K562 (cell line): ENCODE data around the gene PAQR4. TPM values are rescaled to one million over a fixed set of nuclear protein-coding genes. Genes with fewer than 3 reads are reported as not detected.

Experiments used
- CCNT2 ChIP-seq: IDR thresholded peaks from 2 replicates; pipeline ENCODE4 v1.6.1; 2011; ENCODE audit warnings: borderline replicate concordance, low read depth, mild to moderate bottlenecking, moderate library complexity, mixed read lengths, low read length; ENCODE audit not compliant: insufficient read length; ENCODE audit errors: extremely low read depth
- DLX4 ChIP-seq: fragments of 250-450 bp; sonication (Bioruptor Pico); IDR thresholded peaks from 2 replicates; pipeline ENCODE4 v1.6.1; 2021; ENCODE audit warnings: mild to moderate bottlenecking
- E2F4 ChIP-seq: sonication (generic); formaldehyde crosslinking; IDR thresholded peaks from 2 replicates; pipeline ENCODE4 v1.8.0; 2022; ENCODE audit warnings: mild to moderate bottlenecking, low read depth, missing genetic modification reagents
- EGR1 ChIP-seq: fragments of 450-650 bp; conservative IDR thresholded peaks from 2 replicates; pipeline ENCODE4 v1.6.1; 2017; ENCODE audit warnings: mild to moderate bottlenecking
- HMGN3 ChIP-seq: IDR thresholded peaks from 2 replicates; pipeline ENCODE4 v1.6.1; 2011; ENCODE audit warnings: borderline replicate concordance, low read depth, mild to moderate bottlenecking, mixed read lengths, low read length; ENCODE audit not compliant: insufficient read length; ENCODE audit errors: extremely low read depth
- KDM1A ChIP-seq, 2 experiments: fragments of 450-650 bp; IDR thresholded peaks; 2 replicates each; pipeline ENCODE4 v1.6.1; 2016; ENCODE audit warnings: mild to moderate bottlenecking in 2 of 2
- MTA3 ChIP-seq: fragments of 450-650 bp; formaldehyde crosslinking; IDR thresholded peaks from 2 replicates; pipeline ENCODE4 v1.6.1; 2017; ENCODE audit warnings: mild to moderate bottlenecking, borderline replicate concordance
- PRMT5 ChIP-seq: sonication (generic); formaldehyde crosslinking; IDR thresholded peaks from 2 replicates; pipeline ENCODE4 v1.5.0; 2020; ENCODE audit warnings: missing genetic modification reagents
- SFPQ ChIP-seq: fragments of 200-400 bp; formaldehyde crosslinking; IDR thresholded peaks from 2 replicates; pipeline ENCODE4 v1.6.1; 2017; ENCODE audit warnings: mild to moderate bottlenecking, low read depth, low read length, moderate library complexity
- ZNF263 ChIP-seq: sonication (generic); formaldehyde crosslinking; IDR thresholded peaks from 2 replicates; pipeline ENCODE4 v1.8.0; 2022; ENCODE audit warnings: mild to moderate bottlenecking, missing genetic modification reagents, borderline replicate concordance
- ZNF639 ChIP-seq, 2 experiments: fragments of 200-800 bp in 1 of 2; sonication (Bioruptor generic) in 1 of 2; sonication (generic) in 1 of 2; formaldehyde crosslinking in 1 of 2; IDR thresholded peaks in 1 of 2; conservative IDR thresholded peaks in 1 of 2; 2 replicates each; pipeline versions ENCODE4 v1.5.0 to v1.6.1; 2016 to 2020; ENCODE audit warnings: missing compliant biosample characterization in 1 of 2, missing genetic modification characterization in 1 of 2, missing genetic modification reagents in 1 of 2
- polyA plus RNA-seq, 8 experiments: library from polyadenylated mRNA; depleted of rRNA in 4 of 8; stranded (reverse) in 5 of 8; unstranded in 3 of 8; fragments of >200 nt; fragmentation: Nextera tagmentation in 2 of 8; fragmentation: Illumina TruSeq in 1 of 8; extraction: Ambion mirVana in 2 of 8; extraction: Trizol in 1 of 8; gene quantifications; 2 replicates each; pipeline versions ENCODE4 v1.2.1 to v1.2.3, GENCODE V29; 2011 to 2014; ENCODE audit warnings: inconsistent platforms in 1 of 8, missing spikeins in 1 of 8
- total RNA-seq, 7 experiments: library from RNA; depleted of rRNA in 6 of 7; stranded (reverse); fragments of >200 nt in 6 of 7; fragmentation: Illumina TruSeq in 2 of 7; extraction: Trizol in 2 of 7; gene quantifications; 2 replicates each; pipeline versions ENCODE4 v1.2.1 to v1.2.3, GENCODE V29; 2011 to 2021; ENCODE audit warnings: low replicate concordance in 1 of 7
- TF ChIP-seq, protein P1 (sequence below): sonication (generic); formaldehyde crosslinking; IDR thresholded peaks from 2 replicates; pipeline ENCODE4 v1.8.0; 2022; ENCODE audit warnings: mild to moderate bottlenecking, missing genetic modification reagents
- TF ChIP-seq, protein P2 (sequence below): fragments of 150-350 bp; conservative IDR thresholded peaks from 2 replicates; pipeline ENCODE4 v1.6.1; 2014; ENCODE audit warnings: low read length
- TF ChIP-seq, protein P3 (sequence below): fragments of 450-650 bp; IDR thresholded peaks from 2 replicates; pipeline ENCODE4 v1.6.1; 2016; ENCODE audit warnings: missing biosample characterization, missing genetic modification characterization

The PAQR4 gene
- total and polyA plus RNA-seq, 9 of the 15 experiments (the other 6 are each of a cell fraction or from before 2014, with no cell fraction given), result 0.62 to 40.4 (median 19.5) TPM

- TF ChIP-seq, protein P1, sequence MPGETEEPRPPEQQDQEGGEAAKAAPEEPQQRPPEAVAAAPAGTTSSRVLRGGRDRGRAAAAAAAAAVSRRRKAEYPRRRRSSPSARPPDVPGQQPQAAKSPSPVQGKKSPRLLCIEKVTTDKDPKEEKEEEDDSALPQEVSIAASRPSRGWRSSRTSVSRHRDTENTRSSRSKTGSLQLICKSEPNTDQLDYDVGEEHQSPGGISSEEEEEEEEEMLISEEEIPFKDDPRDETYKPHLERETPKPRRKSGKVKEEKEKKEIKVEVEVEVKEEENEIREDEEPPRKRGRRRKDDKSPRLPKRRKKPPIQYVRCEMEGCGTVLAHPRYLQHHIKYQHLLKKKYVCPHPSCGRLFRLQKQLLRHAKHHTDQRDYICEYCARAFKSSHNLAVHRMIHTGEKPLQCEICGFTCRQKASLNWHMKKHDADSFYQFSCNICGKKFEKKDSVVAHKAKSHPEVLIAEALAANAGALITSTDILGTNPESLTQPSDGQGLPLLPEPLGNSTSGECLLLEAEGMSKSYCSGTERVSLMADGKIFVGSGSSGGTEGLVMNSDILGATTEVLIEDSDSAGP (CRISPR knock-in tag), result no peak
- TF ChIP-seq CCNT2 (peak; percentile 35), PRMT5 (CRISPR knock-in tag) (no peak), HMGN3 (peak; percentile 56), E2F4 (CRISPR knock-in tag) (no peak), SFPQ (no peak), MTA3 (no peak), DLX4 (CRISPR knock-in tag) (no peak), ZNF263 (CRISPR knock-in tag) (no peak), KDM1A (IDR thresholded peaks at IDR 0.05) (no peak), ZNF639 (CRISPR knock-in tag; conservative IDR thresholded peaks at IDR 0.05 in 1 of 2, IDR thresholded peaks at IDR 0.05 in 1 of 2) (no peak), EGR1 (peak; percentile 59)
- TF ChIP-seq, protein P2, sequence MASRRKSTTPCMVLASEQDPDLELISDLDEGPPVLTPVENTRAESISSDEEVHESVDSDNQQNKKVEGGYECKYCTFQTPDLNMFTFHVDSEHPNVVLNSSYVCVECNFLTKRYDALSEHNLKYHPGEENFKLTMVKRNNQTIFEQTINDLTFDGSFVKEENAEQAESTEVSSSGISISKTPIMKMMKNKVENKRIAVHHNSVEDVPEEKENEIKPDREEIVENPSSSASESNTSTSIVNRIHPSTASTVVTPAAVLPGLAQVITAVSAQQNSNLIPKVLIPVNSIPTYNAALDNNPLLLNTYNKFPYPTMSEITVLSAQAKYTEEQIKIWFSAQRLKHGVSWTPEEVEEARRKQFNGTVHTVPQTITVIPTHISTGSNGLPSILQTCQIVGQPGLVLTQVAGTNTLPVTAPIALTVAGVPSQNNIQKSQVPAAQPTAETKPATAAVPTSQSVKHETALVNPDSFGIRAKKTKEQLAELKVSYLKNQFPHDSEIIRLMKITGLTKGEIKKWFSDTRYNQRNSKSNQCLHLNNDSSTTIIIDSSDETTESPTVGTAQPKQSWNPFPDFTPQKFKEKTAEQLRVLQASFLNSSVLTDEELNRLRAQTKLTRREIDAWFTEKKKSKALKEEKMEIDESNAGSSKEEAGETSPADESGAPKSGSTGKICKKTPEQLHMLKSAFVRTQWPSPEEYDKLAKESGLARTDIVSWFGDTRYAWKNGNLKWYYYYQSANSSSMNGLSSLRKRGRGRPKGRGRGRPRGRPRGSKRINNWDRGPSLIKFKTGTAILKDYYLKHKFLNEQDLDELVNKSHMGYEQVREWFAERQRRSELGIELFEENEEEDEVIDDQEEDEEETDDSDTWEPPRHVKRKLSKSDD, result no peak
- TF ChIP-seq, protein P3, sequence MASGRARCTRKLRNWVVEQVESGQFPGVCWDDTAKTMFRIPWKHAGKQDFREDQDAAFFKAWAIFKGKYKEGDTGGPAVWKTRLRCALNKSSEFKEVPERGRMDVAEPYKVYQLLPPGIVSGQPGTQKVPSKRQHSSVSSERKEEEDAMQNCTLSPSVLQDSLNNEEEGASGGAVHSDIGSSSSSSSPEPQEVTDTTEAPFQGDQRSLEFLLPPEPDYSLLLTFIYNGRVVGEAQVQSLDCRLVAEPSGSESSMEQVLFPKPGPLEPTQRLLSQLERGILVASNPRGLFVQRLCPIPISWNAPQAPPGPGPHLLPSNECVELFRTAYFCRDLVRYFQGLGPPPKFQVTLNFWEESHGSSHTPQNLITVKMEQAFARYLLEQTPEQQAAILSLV, result no peak
Observed at GRCh38 chr16:3021449-3022207, 52.5 kb downstream of the PAQR4 start (continued).
